Keratinocyte (primary cell): ENCODE measurements around the gene IL32.

Source experiments
- CTCF ChIP-seq, 3 experiments: IDR thresholded peaks in 1 of 3; conservative IDR thresholded peaks in 1 of 3; optimal IDR thresholded peaks in 1 of 3; 2 replicates in 2 of 3; 3 replicates in 1 of 3; pipeline versions ENCODE3 to v1.5.1; 2011; ENCODE audit warnings: low read length in 3 of 3, mild to moderate bottlenecking in 3 of 3, moderate library complexity in 2 of 3, control low read depth in 1 of 3, inconsistent platforms in 1 of 3; ENCODE audit not compliant: insufficient read depth in 2 of 3; ENCODE audit errors: extremely low read depth in 1 of 3
- EZH2 ChIP-seq: IDR thresholded peaks from one replicate; pipeline ENCODE4 v1.6.1; 2012; ENCODE audit warnings: inconsistent platforms, mild to moderate bottlenecking, low read length, moderate library complexity

- TF ChIP-seq CTCF (optimal IDR thresholded peaks at IDR 0.05 in 1 of 3, IDR thresholded peaks at IDR 0.05 in 1 of 3, conservative IDR thresholded peaks at IDR 0.05 in 1 of 3; ENCODE audit: extremely low read depth in 1 of 3, insufficient read depth in 2 of 3, low read length in 3 of 3) = no peak
- no peak for TF ChIP-seq EZH2
Measured at GRCh38 chr16:3025032-3026002, 40.1 kb upstream of the IL32 start.
